ENCODE measurements around the gene ACTN2.
"Not testable (repeated sequence)": the region's sequence is repeated elsewhere in the genome, so short reads cannot be mapped to it uniquely, and the experiment has no call there.

Gene ACTN2

GRCh38 chr1:236685917-236686814 is at the start of gene ACTN2:
TSS of gene ACTN2 (plus strand) at chr1:236686499. CDS start at chr1:236686674, 175 bp downstream.
- DNase-seq (ENCODE audit: extremely low read depth in 1 of 2, low read depth in 1 of 2): peak; percentile 11 to 21

- DNase-seq (ENCODE audit: extremely low read depth in 1 of 2, low read depth in 1 of 2): no peak
These were observed 47.4 kb upstream of the ACTN2 start for GRCh38 chr1:236638945-236639344.

GRCh38 chr1:236639686-236640085 is 46.6 kb upstream of the ACTN2 start:
- no peak for DNase-seq (ENCODE audit: extremely low read depth in 1 of 2, low read depth in 1 of 2)

DNA sequence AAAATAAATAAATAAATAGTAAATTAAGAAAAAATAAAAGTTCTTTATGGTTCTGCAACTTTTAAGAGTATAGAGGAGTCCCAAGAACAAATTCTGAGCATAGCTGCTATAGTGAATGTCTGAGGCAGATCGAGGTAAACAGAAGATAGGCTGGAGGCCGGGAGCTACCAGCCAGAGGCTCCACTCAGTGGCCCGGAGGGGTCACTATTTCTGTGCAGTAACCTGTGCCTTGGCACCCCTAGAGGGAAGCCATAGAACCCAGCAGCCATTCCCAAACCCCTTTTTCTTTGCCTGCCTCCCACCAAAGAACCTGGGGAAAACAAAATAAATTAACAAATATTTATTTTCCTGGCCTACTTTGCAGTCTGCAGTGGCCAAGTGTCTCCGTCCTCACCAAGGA is 43.5 kb upstream of the ACTN2 start:
- DNase-seq (ENCODE audit: extremely low read depth in 1 of 2, low read depth in 1 of 2): no peak

DNA sequence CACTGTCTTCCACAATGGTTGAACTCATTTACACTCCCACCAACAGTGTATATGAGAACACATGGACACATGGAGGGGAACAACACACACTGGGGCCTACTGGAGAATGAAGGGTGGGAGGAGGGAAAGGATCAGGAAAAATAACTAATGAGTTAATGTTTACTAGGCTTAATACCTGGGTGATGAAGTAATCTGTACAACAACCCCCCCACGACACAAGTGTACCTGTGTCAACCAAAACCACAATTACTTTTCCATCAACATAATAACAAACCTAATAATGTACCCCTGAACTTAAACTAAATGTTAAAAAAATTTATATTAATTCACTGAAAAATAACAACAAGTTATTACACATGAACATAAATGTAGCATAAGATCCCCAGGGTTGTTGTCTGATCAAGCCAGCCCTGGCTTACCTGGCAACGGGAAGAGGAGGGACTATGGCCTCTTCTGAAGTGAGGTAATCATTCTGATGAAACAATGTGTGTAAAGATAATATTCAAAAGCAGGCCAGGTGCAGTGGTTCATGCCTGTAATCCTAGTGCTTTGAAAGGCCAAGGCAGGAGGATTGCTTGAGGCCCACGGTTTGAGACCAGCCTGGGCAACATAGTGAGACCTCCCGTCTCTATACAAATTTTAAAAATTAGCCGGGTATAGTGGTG is 41.2 kb upstream of the ACTN2 start:
- no peak for DNase-seq (ENCODE audit: extremely low read depth in 1 of 2, low read depth in 1 of 2)

- no peak for DNase-seq (ENCODE audit: extremely low read depth in 1 of 2, low read depth in 1 of 2)
These were observed 31.8 kb upstream of the ACTN2 start for GRCh38 chr1:236654511-236654910.

- DNase-seq (ENCODE audit: extremely low read depth in 1 of 2, low read depth in 1 of 2): no peak
These were observed 31.3 kb upstream of the ACTN2 start for GRCh38 chr1:236654957-236655356.

- DNase-seq (ENCODE audit: extremely low read depth in 1 of 2, low read depth in 1 of 2): no peak
These were observed 28.9 kb upstream of the ACTN2 start for GRCh38 chr1:236657398-236657797.

GRCh38 chr1:236659792-236660587 is 26.3 kb upstream of the ACTN2 start:
- no peak for DNase-seq (ENCODE audit: extremely low read depth in 1 of 2, low read depth in 1 of 2)

DNA sequence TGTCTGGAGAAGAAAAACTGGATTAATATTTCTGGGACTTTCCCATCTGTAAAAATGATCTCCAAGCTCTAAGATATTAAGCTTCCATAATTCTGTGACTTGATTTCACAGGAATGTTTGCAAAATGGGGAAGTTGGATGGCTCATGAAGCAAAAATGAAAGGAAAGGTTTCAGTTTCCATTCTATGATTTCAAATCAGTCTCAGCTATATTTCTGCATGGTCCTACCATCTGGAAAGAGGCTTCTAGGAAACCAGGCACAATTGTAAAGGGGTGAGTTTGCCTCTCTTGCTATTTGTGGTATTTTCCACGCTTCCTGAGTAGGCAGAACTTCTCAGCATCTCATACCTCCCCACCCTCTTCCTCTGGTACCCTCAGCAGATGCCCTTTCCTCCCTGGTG is 22.4 kb upstream of the ACTN2 start:
- DNase-seq (ENCODE audit: extremely low read depth in 1 of 2, low read depth in 1 of 2): no peak

DNA sequence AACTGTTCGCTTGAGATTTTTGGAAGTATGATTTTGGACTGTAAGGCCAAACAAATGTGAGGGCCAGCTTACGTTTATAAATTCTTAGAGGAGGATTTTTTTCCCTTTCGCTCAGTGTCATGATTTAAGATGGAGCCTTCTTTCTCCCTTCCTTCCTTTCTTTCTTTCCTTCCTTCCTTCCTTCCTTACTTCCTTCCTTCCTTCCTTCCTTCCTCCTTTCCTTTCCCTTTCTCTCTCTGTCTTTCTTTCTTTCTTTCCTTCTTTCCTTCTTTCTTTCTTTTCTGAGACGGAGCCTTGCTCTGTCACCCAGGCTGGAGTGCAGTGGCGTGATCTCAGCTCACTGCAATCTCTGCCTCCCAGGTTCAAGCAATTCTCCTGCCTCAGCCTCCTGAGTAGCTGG is 17.4 kb upstream of the ACTN2 start:
- DNase-seq (ENCODE audit: extremely low read depth in 1 of 2, low read depth in 1 of 2): not testable (repeated sequence)

DNA sequence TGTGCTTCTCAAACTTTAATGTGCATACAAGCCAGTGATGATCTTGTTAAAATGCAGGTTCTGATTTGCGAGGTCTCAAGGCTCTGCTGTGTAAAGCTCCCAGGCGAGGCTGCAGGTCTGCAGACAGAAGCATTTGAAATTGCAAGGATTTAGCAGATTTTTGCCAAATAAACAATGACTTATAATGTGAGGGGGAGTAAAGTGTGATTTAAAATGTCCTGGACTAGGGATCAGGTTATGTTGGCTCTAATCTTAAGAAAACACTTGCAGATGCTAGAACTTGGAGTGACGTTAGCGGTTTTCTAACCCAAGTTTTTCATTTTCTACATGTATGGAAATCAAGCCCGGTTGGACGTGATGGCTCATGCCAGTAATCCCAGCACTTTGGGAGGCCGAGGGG is 16.2 kb upstream of the ACTN2 start:
- no peak for DNase-seq (ENCODE audit: extremely low read depth in 1 of 2, low read depth in 1 of 2)

- DNase-seq (ENCODE audit: extremely low read depth in 1 of 2, low read depth in 1 of 2): no peak
These were observed 12.9 kb upstream of the ACTN2 start for GRCh38 chr1:236673289-236673919.

GRCh38 chr1:236677641-236678235 is 8.6 kb upstream of the ACTN2 start:
- DNase-seq (ENCODE audit: extremely low read depth in 1 of 2, low read depth in 1 of 2): no peak

DNA sequence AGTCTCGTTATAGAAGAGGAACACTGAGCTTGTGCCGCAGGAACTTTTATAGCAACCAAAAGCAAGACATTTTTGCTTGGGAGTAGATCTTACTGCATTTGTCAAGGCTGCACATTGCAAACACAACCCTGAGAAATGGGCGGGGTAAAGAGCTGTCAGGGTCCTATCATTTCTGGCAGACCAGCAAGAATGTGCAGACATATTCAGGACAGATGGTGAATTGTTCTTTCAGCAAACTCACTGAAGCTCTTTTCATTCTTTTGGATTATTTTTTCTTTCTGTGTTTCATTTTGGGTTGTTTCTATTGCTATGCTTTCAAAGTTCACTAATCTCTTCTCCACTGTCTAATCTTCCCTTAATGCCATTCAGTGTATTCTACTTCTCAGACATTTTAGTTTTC is 5.1 kb upstream of the ACTN2 start:
- DNase-seq (ENCODE audit: extremely low read depth in 1 of 2, low read depth in 1 of 2): no peak

DNA sequence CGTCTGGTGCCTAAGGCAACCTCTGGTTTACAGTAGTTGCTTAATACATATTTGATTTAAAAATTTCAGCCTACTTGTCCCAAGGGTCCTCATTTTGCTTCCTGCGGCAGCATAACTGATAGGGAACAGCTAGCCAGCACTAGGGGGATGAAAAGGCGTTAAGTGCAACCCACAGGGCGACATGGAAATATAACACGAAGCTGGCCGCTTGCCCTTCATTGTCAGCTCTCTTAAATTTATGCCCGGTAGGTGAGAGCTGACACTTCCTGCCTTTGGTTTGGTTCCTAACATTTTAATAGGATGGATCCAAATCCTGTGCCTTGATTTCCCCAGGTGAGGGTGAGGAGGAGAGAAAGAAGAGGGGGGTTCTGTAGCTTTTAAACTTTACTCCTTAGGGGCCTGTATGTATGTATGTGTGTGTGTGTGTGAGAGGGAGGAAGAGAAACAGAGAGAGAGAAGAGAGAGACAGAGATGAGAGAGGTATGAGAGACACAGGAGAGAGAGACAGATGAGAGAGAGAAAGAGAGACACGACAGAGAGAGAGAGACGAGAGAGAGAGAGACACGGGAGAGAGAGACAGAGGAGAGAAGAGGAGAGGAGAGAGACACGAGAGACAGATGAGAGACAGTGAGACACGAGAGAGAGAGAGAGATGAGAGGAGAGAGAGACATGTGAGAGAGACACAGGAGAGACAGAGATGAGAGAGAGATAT is 938 bp upstream of the ACTN2 start:
- no peak for DNase-seq (ENCODE audit: extremely low read depth in 1 of 2, low read depth in 1 of 2)

DNA sequence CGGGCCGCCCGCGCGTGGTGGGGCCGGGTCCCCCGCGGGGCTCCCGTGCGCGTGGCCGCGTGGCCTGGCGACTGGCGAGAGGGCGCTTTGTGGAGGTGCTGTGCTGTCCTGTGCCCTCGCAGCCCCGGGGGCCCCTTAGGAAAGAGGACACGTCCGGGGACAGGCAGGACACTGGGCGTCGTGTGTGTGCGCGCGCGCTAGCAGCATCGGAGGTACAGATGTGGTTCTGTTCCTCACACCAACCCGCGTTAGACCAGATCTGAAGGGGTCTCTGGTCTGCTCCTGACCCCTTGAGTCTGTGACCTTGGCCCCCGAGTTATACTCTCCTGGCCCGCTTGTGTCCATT is 489 bp downstream of the ACTN2 start:
- no peak for DNase-seq (ENCODE audit: extremely low read depth in 1 of 2, low read depth in 1 of 2)

GRCh38 chr1:236687273-236687672 is 974 bp downstream of the ACTN2 start:
- no peak for DNase-seq (ENCODE audit: extremely low read depth in 1 of 2, low read depth in 1 of 2)

DNA sequence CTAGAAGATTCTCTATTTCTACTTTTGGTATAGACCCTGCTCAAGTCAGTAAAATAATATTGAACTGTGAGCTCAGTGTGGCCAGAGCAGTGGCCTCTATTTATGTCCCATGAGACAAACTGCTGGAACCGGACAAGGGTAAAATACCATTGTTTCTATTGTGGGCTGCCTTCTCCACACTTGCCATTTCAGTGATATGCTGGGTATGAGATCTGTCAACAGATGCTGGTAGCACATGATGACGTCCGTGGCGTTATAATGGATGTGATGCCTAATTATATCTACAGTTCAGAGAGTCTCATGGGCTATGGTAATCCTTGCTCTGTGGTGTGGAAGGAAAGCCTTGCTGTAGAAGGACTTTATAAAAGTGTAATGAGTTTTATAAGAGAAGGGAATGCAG is 2.4 kb downstream of the ACTN2 start:
- DNase-seq (ENCODE audit: extremely low read depth in 1 of 2, low read depth in 1 of 2): no peak

Measured in stimulated activated CD8-positive, alpha-beta memory T cell treated with anti-CD3 and anti-CD28 coated beads, Interleukin-7, amount 100 ng/mL, for 48 hours (primary cell).